ENCODE measurements around the gene CCNDBP1.
"Not testable (repeated sequence)": the region's sequence is repeated elsewhere in the genome, so short reads cannot be mapped to it uniquely, and the experiment has no call there.

CCNDBP1 gene, protein sequence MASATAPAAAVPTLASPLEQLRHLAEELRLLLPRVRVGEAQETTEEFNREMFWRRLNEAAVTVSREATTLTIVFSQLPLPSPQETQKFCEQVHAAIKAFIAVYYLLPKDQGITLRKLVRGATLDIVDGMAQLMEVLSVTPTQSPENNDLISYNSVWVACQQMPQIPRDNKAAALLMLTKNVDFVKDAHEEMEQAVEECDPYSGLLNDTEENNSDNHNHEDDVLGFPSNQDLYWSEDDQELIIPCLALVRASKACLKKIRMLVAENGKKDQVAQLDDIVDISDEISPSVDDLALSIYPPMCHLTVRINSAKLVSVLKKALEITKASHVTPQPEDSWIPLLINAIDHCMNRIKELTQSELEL

DNA sequence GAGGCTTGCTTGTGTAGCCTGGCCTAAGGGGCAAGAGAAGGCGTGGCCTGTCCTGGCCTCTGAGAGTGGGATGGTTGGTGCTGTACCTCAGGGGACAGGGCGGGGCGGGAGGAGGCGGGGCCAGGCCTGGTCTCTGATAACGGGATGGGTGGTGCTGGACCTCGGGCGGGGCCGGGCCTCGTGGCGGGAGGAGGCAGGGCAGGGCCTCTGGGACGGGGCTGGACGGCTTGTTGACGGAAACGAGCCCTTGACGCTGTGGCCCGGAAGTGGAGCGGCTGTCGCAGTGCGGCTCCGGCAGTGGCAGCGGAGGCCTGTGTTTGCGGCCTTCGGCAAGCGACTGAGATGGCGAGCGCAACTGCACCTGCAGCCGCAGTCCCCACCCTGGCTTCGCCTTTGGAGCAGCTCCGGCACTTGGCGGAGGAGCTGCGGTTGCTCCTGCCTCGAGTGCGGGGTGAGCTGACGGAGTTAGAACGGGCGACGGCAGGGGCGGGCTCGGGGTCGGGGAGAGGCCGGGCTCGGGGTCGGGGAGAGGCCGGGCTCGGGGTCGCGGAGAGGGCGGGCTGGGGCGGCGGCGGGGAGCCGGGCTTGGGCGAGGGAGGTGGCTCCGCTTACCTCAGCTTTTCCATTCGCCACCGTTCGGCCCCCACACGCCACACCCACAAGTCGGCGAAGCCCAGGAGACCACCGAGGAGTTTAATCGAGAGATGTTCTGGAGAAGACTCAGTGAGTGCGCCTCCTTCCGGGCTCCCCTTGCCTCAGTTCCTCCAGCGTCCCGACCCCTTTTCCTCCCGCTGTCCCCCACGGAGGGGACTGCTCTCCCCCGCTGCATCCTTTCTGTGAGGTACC, at the start of gene CCNDBP1:
TSS of gene CCNDBP1 (plus strand) at position 247 of the 846 bp plus-strand sequence. CDS start at position 343, 96 bp downstream.
- DNase-seq (ENCODE audit: low read depth in 2 of 2) = peak; percentile 15 to 20

DNA sequence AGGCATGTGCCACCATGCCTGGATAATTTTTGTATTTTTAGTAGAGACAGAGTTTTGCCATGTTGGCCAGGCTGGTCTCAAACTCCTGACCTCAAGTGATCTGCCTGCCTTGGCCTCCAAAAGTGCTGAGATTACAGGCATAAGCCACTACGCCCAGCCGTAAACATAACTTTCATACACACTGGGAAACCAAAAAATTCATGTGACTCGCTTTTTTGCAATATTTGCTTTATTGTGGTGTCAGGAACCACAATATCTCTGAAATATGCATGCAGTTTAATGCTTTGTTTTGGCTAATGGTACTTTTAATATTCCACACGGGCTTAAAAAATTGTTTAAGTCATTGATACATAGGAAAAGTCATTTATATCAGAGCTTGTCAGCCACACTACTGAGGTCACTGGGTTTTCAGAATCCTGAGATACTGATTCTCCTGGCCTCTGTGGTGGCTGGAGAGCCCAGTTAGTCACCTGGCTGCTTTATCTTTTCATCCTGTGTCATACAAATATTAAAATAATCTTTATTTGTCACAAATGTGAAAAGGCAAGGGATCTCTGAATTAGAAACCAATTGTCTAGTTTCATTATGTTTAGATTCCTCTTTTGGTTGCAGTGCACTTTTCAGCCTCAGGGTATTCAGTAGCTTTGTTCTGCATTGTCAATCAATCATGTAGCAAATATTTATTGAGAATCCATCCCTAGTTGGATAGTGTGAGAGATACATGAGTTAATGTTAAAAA, 41.8 kb upstream of the CCNDBP1 start:
- peak in 1 of 2 experiments; percentile 3 for DNase-seq (ENCODE audit: low read depth in 2 of 2)

DNA sequence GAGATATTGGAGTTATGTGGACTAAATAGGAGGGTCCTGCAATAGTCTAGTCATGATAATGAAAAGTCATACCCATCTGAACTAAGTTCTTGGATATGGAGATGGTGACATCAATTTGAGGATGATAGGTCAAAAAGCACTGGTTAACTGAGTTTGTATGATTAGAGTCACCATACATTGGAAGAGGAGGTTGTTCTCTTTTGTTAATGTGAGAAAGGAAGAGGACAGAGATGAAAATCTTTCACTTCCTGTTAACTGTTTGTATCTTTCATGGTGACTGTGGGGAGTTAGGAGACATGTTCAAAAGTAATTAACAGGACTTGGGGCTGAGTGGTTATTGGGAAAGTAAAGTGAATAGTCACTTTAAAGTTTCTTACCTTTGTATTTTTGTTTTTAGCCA, 40.7 kb upstream of the CCNDBP1 start:
- no peak for DNase-seq (ENCODE audit: low read depth in 2 of 2)

DNA sequence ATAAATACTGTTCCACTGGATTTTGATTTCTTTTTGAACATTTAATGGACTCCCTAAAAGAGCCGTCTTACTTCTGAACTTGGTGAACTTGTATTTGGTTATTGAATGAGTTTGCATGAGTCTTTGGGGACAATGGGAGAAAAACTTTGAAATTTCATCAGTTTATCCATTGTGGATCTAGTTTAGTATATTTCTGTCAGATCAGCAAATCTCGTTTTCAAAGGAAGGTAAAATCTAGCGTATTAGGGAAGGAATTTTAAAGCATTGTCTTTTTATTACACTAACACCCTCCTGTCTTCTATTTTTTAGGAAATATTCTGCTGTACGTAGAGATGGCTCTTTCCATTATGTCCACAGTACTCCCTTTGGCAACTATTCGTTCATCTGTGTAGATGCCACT, 39.0 kb upstream of the CCNDBP1 start:
- DNase-seq (ENCODE audit: low read depth in 2 of 2) = no peak

DNA sequence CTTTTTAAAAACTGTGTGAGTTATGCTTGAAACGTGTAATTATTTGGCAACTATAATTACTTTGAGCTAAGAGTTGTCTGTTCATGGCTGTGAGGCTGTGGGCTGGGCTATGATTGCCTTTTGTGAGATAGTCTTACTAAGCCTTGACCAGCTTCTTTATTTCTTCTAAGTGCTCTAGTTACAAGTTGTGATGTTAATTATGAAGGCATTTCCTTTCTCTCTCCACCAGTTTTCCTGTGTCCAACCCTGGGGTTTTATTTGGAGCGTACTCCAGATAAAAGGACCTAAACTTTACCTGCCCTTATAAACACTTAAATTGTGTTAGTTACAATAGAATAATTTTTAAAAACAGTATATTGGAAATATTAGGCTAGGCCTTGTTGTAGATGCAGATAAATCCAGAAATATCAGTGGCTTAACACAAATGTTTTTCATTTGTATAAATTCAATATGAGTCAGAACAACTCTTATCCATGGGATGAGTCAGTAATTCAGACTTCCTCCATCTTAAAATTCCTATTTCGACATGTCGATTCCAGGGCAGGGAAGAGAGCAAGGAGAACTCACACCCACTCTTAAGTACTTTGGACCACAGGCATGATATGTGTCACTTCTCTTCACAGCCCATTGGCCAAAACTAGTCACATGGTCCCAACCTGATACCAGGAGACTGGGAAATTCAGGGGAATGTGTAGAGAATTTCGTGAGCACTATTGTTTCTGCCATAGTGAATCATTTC, 34.8 kb upstream of the CCNDBP1 start:
- DNase-seq (ENCODE audit: low read depth in 2 of 2) = peak; percentile 86 to 89

DNA sequence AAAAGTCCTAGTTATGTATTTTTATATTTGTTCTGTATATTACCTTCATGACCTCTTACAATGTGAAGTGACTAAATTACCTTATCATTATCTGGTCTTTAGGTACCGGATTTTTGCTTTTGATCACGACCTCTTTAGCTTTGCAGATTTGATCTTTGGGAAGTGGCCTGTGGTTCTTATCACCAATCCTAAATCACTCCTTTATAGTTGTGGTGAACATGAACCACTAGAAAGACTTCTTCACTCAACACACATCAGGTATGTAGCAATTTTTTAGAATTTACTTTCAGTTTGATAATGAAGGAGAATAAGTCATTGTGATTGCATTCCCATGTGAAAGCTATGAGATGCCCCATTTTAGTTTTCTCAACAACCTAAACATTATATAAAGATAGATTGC, 33.5 kb upstream of the CCNDBP1 start:
- no peak for DNase-seq (ENCODE audit: low read depth in 2 of 2)

DNA sequence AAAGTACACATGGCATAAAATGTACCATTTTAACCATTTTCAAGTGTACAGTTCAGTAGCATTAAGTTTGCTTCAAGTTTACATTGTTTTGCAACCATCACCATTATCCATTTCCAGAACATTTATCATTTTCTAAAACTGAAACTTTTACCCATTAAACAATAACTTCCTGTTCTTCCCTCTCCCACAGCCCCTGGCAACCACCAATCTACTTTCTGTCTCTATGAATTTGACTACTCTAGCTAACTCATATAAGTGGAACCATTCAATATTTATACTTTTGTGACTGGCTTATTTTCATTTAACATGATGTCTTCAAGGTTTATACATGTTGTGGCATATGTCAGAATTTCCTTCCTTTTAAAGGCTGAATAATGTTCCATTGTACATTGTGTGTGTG, 31.9 kb upstream of the CCNDBP1 start:
- DNase-seq (ENCODE audit: low read depth in 2 of 2) = no peak

DNA sequence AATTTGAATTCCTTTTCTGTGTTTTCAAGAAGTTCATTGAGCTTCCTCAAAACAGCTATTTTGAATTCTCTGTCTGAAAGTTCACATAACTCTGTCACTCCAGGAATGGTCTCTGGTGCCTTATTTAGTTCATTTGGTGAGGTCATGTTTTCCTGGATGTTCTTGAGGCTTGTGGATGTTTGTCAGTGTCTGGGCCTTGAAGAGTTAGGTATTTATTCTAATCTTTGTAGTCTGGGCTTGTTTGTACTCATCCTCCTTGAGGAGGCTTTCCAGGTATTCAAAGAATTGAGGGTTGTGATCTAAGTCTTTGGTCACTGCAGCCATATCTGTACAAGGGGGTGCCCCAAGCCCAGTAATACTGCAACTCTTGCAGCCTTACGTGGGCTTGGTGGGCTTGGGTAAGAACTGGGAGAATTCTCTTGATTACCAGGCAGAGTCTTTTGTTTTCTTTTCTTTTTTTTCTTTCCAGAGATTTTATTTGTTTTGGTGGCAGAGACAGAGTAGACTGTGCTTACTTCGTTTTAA, 19.3 kb upstream of the CCNDBP1 start:
- no peak for DNase-seq (ENCODE audit: low read depth in 2 of 2)

DNA sequence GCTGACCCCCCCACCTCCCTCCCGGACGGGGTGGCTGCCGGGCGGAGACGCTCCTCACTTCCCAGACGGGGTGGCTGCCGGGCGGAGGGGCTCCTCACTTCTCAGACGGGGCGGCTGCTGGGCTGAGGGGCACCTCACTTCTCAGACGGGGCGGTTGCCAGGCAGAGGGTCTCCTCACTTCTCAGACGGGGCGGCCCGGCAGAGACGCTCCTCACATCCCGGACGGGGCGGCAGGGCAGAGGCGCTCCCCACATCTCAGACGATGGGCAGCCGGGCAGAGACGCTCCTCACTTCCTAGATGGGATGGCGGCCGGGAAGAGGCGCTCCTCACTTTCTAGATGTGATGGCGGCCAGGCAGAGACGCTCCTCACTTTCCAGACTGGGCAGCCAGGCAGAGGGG, 17.9 kb upstream of the CCNDBP1 start:
- not testable (repeated sequence) for DNase-seq (ENCODE audit: low read depth in 2 of 2)

DNA sequence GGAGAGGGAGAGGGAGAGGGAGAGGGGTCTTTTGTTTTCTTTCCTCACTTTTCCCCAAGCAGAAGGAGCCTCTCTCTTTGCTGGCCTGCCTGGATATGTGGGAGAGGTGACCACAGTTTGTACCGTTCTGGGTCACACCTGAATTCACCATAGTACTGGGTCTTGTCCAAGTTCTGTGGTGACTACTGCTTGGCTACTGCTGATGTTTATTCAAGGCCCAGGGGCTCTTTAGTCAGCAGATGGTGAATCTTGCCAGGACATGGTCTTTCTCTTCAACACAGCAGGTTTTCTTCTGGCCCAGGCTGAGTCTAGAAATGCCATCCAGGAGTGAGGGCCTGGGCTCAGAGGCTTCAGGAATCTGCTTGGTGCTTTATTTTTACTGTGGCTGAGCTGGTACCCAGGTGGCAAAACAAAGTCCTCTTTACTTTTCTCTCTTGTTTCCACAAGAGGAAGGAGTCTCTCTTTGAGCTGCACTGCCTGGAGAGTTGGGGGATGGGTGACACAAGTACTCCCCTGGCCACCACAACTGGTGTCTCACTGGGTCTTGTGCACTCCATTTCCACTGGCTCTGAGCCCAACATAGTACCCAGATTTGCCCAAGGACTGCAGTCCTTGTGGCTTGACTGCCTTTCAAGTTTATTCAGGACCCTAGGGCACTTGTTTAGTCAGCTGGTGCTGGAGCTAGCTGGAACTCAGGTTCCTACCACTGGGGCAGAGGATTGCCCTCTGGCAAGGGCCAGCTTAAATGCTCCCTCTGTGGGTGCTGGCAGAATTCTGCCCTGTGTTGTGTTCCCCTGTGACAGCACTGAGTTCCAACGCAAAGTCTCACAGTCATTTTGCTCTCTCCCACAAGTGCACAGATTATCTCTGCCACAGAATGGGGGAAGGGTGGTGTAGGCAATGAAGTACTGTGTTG, 16.8 kb upstream of the CCNDBP1 start:
- DNase-seq (ENCODE audit: low read depth in 2 of 2) = no peak

DNA sequence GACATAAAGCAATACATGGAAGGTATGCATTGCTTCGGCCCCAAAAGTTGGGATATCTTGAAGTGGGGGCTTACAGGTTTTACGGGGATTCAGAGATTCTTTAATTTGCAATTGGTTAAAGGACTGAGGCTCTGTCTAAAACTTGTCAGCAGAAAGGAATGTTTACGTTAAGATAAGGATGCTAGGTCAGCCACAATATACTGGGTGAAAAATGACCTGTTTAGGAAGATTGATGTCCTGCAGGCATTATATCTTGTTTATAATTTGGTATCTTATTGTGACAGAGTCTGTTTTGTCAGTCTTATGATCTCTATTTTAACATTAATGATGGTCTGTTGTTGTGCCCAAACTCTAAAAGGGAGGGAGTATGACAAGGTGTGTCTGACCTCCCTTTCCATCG, 15.3 kb upstream of the CCNDBP1 start:
- DNase-seq (ENCODE audit: low read depth in 2 of 2) = no peak

DNA sequence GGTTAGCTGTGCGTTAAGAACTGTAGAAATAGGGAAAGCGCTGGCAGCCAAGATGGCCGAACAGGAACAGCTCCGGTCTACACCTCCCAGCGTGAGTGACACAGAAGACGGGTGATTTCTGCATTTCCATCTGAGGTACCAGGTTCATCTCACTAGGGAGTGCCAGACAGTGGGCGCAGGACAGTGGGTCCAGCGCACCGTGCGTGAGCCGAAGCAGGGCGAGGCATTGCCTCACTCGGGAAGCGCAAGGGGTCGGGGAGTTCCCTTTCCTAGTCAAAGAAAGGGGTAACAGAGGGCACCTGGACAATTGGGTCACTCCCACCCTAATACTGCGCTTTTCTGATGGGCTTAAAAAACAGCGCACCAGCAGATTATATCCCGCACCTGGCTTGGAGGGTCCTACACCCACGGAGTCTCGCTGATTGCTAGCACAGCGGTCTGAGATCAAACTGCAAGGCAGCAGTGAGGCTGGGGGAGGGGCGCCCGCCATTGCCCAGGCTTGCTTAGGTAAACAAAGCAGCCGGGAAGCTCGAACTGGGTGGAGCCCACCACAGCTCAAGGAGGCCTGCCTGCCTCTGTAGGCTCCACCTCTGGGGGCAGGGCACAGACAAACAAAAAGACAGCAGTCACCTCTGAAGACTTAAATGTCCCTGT, 9.4 kb upstream of the CCNDBP1 start:
- not testable (repeated sequence) for DNase-seq (ENCODE audit: low read depth in 2 of 2)

DNA sequence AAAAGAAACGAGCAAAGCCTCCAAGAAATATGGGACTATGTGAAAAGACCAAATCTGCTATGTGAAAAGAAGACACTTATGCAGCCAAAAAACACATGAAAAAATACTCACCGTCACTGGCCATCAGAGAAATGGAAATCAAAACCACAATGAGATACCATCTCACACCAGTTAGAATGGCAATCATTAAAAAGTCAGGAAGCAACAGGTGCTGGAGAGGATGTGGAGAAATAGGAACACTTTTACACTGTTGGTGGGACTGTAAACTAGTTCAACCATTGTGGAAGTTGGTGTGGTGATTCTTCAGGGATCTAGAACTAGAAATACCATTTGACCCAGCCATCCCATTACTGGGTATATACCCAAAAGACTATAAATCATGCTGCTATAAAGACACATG, 8.1 kb upstream of the CCNDBP1 start:
- not testable (repeated sequence) for DNase-seq (ENCODE audit: low read depth in 2 of 2)

DNA sequence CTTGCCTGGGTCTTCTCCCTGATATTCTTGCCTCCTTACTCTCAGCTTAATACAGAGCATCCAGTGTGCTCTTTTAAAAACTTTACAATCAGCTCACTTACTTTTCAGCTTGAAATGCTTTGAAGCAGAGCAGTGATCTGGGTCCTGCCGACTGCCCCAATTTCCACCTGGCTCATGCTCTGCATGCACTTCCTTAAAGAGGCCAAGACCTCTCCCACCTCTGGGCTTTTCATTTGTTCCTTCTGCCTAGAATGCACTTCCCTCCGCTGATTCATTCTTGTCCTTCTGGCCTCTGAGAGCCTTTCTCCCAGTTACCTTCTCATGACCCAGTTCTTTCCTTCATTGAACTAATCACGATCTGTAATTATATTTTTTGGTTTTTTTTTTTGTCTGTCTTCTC, 1.9 kb upstream of the CCNDBP1 start:
- no peak for DNase-seq (ENCODE audit: low read depth in 2 of 2)

DNA sequence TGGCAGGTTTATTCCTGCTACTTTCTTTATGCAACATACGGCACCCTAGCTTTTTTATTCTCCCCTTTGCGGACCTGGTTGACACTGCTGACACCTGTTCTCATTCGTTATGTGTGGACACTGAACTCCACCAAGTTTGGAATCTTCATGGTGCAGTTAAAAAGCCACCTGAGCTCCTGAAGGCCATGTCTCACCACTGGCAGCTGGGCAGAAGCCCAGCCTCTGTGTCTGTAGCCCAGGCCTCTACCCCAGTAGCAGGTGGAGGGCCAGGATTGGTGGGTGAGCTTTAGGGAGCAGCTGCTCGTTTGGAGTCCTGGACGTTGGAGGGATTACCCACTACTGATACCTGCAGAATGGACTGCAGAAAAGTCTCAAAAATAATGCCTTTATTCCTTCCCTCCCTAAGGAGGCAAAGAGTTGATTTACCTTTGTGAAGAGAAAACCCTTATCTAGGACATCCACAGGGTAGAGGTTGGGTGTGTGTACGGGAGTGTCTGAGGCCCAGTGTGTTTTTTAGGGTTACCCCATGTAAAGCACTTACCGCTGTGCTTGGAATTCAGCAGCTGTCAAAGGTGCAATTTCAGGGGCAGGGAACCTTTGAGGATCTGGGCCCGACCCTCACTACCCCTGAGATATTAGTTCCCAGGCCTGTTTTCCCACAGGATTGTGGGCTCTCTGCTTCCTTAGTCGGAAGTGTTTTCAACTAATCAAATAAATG, 637 bp upstream of the CCNDBP1 start:
- DNase-seq (ENCODE audit: low read depth in 2 of 2) = no peak

DNA sequence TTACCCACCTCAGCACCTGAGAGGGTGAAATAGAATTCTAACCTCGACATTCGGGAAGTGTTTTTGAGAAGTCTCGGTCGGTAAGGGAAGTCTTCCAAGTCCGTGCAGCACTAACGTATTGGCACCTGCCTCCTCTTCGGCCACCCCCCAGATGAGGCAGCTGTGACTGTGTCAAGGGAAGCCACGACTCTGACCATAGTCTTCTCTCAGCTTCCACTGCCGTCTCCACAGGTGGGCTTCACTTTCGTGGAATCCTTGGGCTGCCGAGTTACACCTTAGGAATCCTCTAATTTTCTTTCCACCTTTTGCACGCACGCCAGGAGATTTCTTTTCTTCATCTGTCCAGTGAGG, 775 bp downstream of the CCNDBP1 start:
- DNase-seq (ENCODE audit: low read depth in 2 of 2) = no peak

DNA sequence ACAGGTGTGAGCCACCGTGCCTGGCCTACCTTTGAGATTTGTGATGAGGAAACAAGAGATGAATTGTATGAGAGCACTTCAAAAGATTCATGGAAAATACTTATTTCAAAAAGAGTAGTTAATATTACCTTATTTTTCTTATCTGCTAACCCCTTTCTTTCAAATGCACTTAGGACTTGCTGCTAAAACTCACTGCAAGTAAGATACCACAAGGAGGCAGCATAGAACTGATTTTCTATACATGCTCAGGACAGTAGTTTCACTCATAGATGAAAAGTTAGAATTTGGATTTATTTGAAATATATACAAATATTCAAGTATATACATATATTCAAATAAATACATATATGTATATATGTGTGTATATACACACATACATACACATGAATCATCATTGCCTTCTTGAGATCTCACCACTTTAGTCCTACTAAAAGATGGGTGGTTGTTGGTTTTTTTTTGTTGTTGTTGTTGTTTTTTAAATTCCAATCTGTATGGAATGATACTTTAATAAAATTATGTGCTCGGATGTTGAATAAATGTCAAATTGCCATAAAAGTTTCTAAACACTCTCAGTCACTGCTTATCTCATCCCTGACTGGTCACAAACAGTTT, 2.4 kb downstream of the CCNDBP1 start:
- no peak for DNase-seq (ENCODE audit: low read depth in 2 of 2)

DNA sequence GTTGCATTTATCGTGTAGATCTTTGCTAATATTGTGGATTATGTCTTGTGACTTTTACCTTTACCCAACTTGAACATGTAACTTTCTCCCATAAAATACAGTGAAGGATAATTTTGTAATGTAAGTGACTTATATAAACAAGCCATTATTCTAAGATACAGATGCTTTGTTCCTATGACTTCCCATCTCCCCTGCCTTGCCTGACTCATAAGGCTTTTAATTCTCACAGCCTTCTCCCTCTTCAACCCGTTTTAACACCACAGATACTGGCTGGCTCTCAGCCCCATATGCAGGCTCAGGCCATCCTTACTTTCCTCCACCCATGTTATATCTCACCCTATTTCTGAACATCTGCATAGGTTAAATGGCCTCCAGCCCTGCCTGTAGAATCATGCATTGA, 4.1 kb downstream of the CCNDBP1 start:
- DNase-seq (ENCODE audit: low read depth in 2 of 2) = no peak

DNA sequence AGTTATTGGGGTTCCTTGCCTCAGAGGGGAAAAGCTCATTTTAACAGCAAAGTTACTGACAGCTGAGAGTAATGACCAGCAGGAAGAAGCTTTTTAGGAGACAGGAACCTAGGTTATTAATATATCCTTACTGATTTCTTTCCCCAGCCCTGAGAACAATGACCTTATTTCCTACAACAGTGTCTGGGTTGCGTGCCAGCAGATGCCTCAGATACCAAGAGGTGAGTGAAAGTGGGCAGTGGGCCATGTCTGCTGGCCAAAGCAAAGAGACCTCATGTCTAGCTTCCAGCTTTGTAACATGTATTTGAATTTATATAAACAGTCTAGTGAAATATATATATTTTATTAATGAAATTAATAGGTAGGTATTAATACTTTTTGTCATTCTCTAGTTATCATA, 5.0 kb downstream of the CCNDBP1 start:
- DNase-seq (ENCODE audit: low read depth in 2 of 2) = no peak

Measured in fibroblast of skin of left biceps (primary cell).